Superior temporal gyrus (tissue), 1 donor: ENCODE measurements around the gene ANAPC16.
"Not testable (repeated sequence)": the region's sequence is repeated elsewhere in the genome, so short reads cannot be mapped to it uniquely, and the experiment has no call there.

Experiments
- DNase-seq: peaks from one replicate; pipeline ENCODE4 v3.0.0-alpha.2; 2016; ENCODE audit errors: extremely low spot score

The ANAPC16 gene

GRCh38 chr10:72263613-72264241 is 47.9 kb downstream of the ANAPC16 start:
- no peak for DNase-seq

- no peak for DNase-seq
These were observed 48.7 kb downstream of the ANAPC16 start for GRCh38 chr10:72264536-72264935.

- DNase-seq: no peak
These were observed 49.7 kb downstream of the ANAPC16 start for GRCh38 chr10:72265508-72265907.

- no peak for DNase-seq
These were observed 50.4 kb downstream of the ANAPC16 start for GRCh38 chr10:72265990-72266865.

GRCh38 chr10:72267381-72267780 is 51.6 kb downstream of the ANAPC16 start:
- no peak for DNase-seq

- DNase-seq: no peak
These were observed 52.1 kb downstream of the ANAPC16 start for GRCh38 chr10:72267819-72268399.

- not testable (repeated sequence) for DNase-seq
These were observed 52.8 kb downstream of the ANAPC16 start for GRCh38 chr10:72268475-72269200.

- DNase-seq: no peak
These were observed 54.9 kb downstream of the ANAPC16 start for GRCh38 chr10:72270607-72271281.

- peak; percentile 93 for DNase-seq
These were observed 57.0 kb downstream of the ANAPC16 start for GRCh38 chr10:72272689-72273409.

GRCh38 chr10:72273410-72274212 is 57.8 kb downstream of the ANAPC16 start, which contains the start of gene DDIT4:
Gene DDIT4, plus strand, starts transcription at chr10:72273924. Its CDS starts 293 bp downstream, at chr10:72274217.
- DNase-seq: peak; percentile 99

- DNase-seq: no peak
These were observed 58.5 kb downstream of the ANAPC16 start for GRCh38 chr10:72274213-72274729.

- peak; percentile 72 for DNase-seq
These were observed 59.0 kb downstream of the ANAPC16 start for GRCh38 chr10:72274730-72275350.

- no peak for DNase-seq
These were observed 59.7 kb downstream of the ANAPC16 start for GRCh38 chr10:72275351-72276012.

- no peak for DNase-seq
These were observed 60.2 kb downstream of the ANAPC16 start for GRCh38 chr10:72276013-72276387.

GRCh38 chr10:72276421-72277339 is 60.9 kb downstream of the ANAPC16 start:
- peak; percentile 33 for DNase-seq

- no peak for DNase-seq
These were observed 61.7 kb downstream of the ANAPC16 start for GRCh38 chr10:72277340-72277995.
